ENCODE data around the gene CDKAL1.

DNA sequence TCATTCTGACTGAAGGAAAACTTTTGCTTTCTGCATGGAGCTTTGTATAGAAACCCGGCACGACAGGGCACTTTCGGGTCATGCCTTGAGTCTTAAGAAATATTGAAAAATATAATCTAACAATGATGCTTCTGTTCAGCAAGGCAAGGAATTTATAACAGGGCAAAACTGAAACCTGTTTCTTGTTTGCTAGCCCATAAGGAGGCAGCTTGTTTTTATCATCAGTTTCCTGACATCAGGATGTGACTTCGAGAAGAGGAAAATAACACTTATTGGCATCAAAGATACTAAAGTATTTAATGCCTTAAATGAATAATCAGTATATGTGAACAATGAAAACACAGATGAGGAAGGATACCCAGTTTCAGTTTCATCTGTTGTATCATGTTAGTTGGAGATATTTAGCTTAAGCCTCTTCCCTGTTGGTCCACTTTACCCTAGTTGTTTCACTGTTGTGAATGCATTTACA lies 146.5 kb downstream of the CDKAL1 start:
- TF ChIP-seq BHLHE40 (IDR thresholded peaks at IDR 0.05; ENCODE audit: borderline replicate concordance) (no peak), FOXA1 (IDR thresholded peaks at IDR 0.05) (no peak), HDGF (IDR thresholded peaks at IDR 0.05; ENCODE audit: borderline replicate concordance) (no peak), TARDBP (IDR thresholded peaks at IDR 0.05) (no peak), NFRKB (IDR thresholded peaks at IDR 0.05) (no peak), FOXK2 (IDR thresholded peaks at IDR 0.05) (no peak), ELF4 (IDR thresholded peaks at IDR 0.05) (no peak), L3MBTL2 (conservative IDR thresholded peaks at IDR 0.05) (no peak)
